ENCODE measurements around the gene PTPRM. TPM values are rescaled to one million over a fixed set of nuclear protein-coding genes. Genes with fewer than 3 reads are reported as not detected.

The PTPRM gene
- total RNA-seq, 1 experiment from 2014 or later = not detected

GRCh38 chr18:8307960-8308359, 740.8 kb downstream of the PTPRM start:
- POLR2A ChIA-PET (ENCODE audit: low non-redundant PET) = no interaction called here
- CTCF ChIA-PET = no interaction called here

GRCh38 chr18:8313043-8313442, 745.9 kb downstream of the PTPRM start:
- CTCF ChIA-PET = no interaction called here
- H3K9me3 ChIP-seq (ENCODE audit: low read depth, low read length, poor library complexity, severe bottlenecking) = no peaks in the 10 kb centered on the region
- no TSS peak for BruUV-seq (replicated peaks)
- TF ChIP-seq CTCF (conservative IDR thresholded peaks at IDR 0.05; ENCODE audit: low read depth, low read length) (no peak), EZH2 (IDR thresholded peaks at IDR 0.05; ENCODE audit: borderline replicate concordance, low read depth, low read length, poor library complexity, severe bottlenecking) (no peak)
- POLR2A ChIA-PET (ENCODE audit: low non-redundant PET) = no interaction called here
- H3K27me3 ChIP-seq (replicated peaks; ENCODE audit: insufficient read depth, low read depth, low read length, poor library complexity) = peaks cover 5% of the 10 kb centered on the region
- H3K36me3 ChIP-seq (ENCODE audit: insufficient read depth, low read length, poor library complexity, severe bottlenecking) = no peaks in the 10 kb centered on the region
- H3K4me1 ChIP-seq (ENCODE audit: insufficient read depth, low read length, poor library complexity, severe bottlenecking) = no peaks in the 10 kb centered on the region
- H3K27ac ChIP-seq (ENCODE audit: low read depth, low read length, poor library complexity, severe bottlenecking) = no peak overlapping the region
- intact Hi-C loops (cut with micrococcal nuclease; ENCODE audit: unreplicated experiment) = no loop called here
- no peak overlapping the region for H3K4me3 ChIP-seq (ENCODE audit: low read depth, low read length, poor library complexity, severe bottlenecking)
- no peak for DNase-seq (ENCODE audit: low spot score)

More at GRCh38 chr18:8307960-8308359, 740.8 kb downstream of the PTPRM start:
- Histone ChIP-seq H3K27me3 (replicated peaks; ENCODE audit: insufficient read depth, low read depth, low read length, poor library complexity) (peaks cover under 1% of the 10 kb centered on the region), H3K27ac (ENCODE audit: low read depth, low read length, poor library complexity, severe bottlenecking) (no peak overlapping the region), H3K4me3 (ENCODE audit: low read depth, low read length, poor library complexity, severe bottlenecking) (no peak overlapping the region), H3K9me3 (ENCODE audit: low read depth, low read length, poor library complexity, severe bottlenecking) (no peaks in the 10 kb centered on the region), H3K36me3 (ENCODE audit: insufficient read depth, low read length, poor library complexity, severe bottlenecking) (no peaks in the 10 kb centered on the region), H3K4me1 (ENCODE audit: insufficient read depth, low read length, poor library complexity, severe bottlenecking) (no peaks in the 10 kb centered on the region)
- no TSS peak for BruUV-seq (replicated peaks)
- DNase-seq (ENCODE audit: low spot score) = no peak
- intact Hi-C loops (cut with micrococcal nuclease; ENCODE audit: unreplicated experiment) = no loop called here
- TF ChIP-seq CTCF (conservative IDR thresholded peaks at IDR 0.05; ENCODE audit: low read depth, low read length) = no peak
- TF ChIP-seq EZH2 (IDR thresholded peaks at IDR 0.05; ENCODE audit: borderline replicate concordance, low read depth, low read length, poor library complexity, severe bottlenecking) = no peak

GRCh38 chr18:8314124-8314523, 747.0 kb downstream of the PTPRM start:
- H3K4me3 ChIP-seq (ENCODE audit: low read depth, low read length, poor library complexity, severe bottlenecking) = no peak overlapping the region
- H3K4me1 ChIP-seq (ENCODE audit: insufficient read depth, low read length, poor library complexity, severe bottlenecking) = no peaks in the 10 kb centered on the region
- intact Hi-C loops (cut with micrococcal nuclease; ENCODE audit: unreplicated experiment) = no loop called here
- no TSS peak for BruUV-seq (replicated peaks)
- ChIA-PET CTCF (no interaction called here), POLR2A (ENCODE audit: low non-redundant PET) (no interaction called here)
- H3K27me3 ChIP-seq (replicated peaks; ENCODE audit: insufficient read depth, low read depth, low read length, poor library complexity) = peaks cover 5% of the 10 kb centered on the region
- TF ChIP-seq CTCF (conservative IDR thresholded peaks at IDR 0.05; ENCODE audit: low read depth, low read length) (no peak), EZH2 (IDR thresholded peaks at IDR 0.05; ENCODE audit: borderline replicate concordance, low read depth, low read length, poor library complexity, severe bottlenecking) (no peak)
- no peaks in the 10 kb centered on the region for H3K36me3 ChIP-seq (ENCODE audit: insufficient read depth, low read length, poor library complexity, severe bottlenecking)
- no peak overlapping the region for H3K27ac ChIP-seq (ENCODE audit: low read depth, low read length, poor library complexity, severe bottlenecking)
- no peak for DNase-seq (ENCODE audit: low spot score)
- H3K9me3 ChIP-seq (ENCODE audit: low read depth, low read length, poor library complexity, severe bottlenecking) = no peaks in the 10 kb centered on the region
